Vagina (tissue), 2 donors: ENCODE data around the gene NPLOC4. TPM values are rescaled to one million over a fixed set of nuclear protein-coding genes. Genes with fewer than 3 reads are reported as not detected.
"Not testable (repeated sequence)": the region's sequence is repeated elsewhere in the genome, so short reads cannot be mapped to it uniquely, and the experiment has no call there.

Experiments
- DNase-seq, 2 donors: peaks; one replicate each; pipeline ENCODE4 v3.0.0-alpha.2; 2017; ENCODE audit errors: extremely low spot score in 2 of 2
- H3K27ac ChIP-seq: fragments of 200-600 bp; sonication (generic); one replicate; pipeline ENCODE4 v1.5.1; 2019
- H3K27me3 ChIP-seq: fragments of 200-600 bp; sonication (generic); one replicate; pipeline ENCODE4 v1.5.1; 2019
- H3K36me3 ChIP-seq, 2 donors: fragments of 200-600 bp; sonication (generic); one replicate each; pipeline ENCODE4 v1.5.1; 2017 to 2019
- H3K4me1 ChIP-seq: fragments of 200-600 bp; sonication (generic); one replicate; pipeline ENCODE4 v1.5.1; 2019
- H3K4me3 ChIP-seq, 2 donors: fragments of 200-600 bp; sonication (generic); 1 replicate in 1 of 2; 2 replicates in 1 of 2; pipeline ENCODE4 v1.5.1; 2016 to 2019
- H3K9me3 ChIP-seq: fragments of 200-600 bp; sonication (generic); one replicate; pipeline ENCODE4 v1.5.1; 2019
- POLR2A ChIP-seq, 2 donors: fragments of 450-650 bp; IDR thresholded peaks; one replicate each; pipeline ENCODE4 v1.6.1; 2017; ENCODE audit warnings: antibody characterized with exemption in 2 of 2, mild to moderate bottlenecking in 2 of 2, moderate library complexity in 2 of 2
- POLR2AphosphoS5 ChIP-seq, 2 donors: sonication (generic); formaldehyde crosslinking; IDR thresholded peaks; one replicate each; pipeline ENCODE4 v1.9.0; 2017; ENCODE audit warnings: antibody characterized with exemption in 2 of 2, mild to moderate bottlenecking in 2 of 2, low read depth in 1 of 2; ENCODE audit not compliant: insufficient read depth in 1 of 2
- intact Hi-C: fragments of 100-400 bp; cut with DNase I; formaldehyde crosslinking; loops from one replicate; pipeline ENCODE4 v1.15.1; 2023
- total RNA-seq: library from RNA; depleted of rRNA; stranded (reverse); fragments of >200 nt; gene quantifications from one replicate; pipeline ENCODE4 v1.2.3, GENCODE V29; 2016
- TF ChIP-seq, protein P1 (sequence below), 3 experiments: fragments of 450-650 bp in 2 of 3; fragments of 200-600 bp in 1 of 3; sonication (generic) in 1 of 3; IDR thresholded peaks; one replicate each; pipeline ENCODE4 v1.5.1; 2017 to 2019; ENCODE audit warnings: antibody characterized with exemption in 3 of 3, mild to moderate bottlenecking in 2 of 3, moderate library complexity in 2 of 3

Gene NPLOC4
- total RNA-seq, 1 donor from 2014 or later, result 68.3 TPM

DNA sequence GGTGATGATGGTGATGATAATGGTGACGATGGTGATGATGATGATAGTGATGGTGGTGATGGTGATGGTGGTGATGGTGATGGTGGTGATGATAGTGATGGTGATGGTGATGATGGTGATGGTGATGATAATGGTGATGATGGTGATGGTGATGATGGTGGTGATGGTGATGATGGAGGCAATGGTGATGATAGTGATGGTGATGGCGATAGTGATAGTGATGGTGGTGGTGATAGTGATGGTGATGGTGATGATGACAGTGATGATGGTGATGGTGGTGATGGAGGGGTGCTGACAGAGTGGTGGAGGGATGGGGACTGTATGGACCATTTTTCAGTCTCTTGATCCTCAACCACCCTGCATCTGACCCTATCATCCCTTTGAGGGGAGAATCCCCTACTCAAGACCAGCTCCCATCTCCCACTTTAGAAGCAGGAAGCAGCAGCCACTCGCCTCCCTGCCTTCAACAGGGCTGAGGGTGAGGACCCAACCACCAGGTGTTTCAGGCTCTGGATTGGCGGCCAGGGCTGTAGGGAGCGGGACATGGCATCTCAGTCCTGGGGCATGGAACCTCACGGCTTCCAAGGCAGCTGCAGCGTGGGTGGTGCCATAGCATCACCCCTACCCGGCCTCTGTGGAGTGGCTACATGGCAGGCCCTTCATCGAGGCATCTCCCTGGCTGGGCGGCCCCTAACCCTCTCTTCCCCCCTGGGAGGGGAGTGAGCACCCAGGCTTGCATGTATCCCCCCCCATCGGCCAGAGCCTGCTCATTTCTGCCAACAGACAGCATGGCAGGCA is 104.2 kb downstream of the NPLOC4 start:
- Histone ChIP-seq H3K27ac (no peak overlapping the region), H3K27me3 (no peaks in the 10 kb centered on the region), H3K9me3 (no peaks in the 10 kb centered on the region), H3K36me3 (no peaks in the 10 kb centered on the region), H3K4me3 (no peak overlapping the region), H3K4me1 (peaks cover 22% of the 10 kb centered on the region)
- no peak for DNase-seq
- TF ChIP-seq, protein P1, sequence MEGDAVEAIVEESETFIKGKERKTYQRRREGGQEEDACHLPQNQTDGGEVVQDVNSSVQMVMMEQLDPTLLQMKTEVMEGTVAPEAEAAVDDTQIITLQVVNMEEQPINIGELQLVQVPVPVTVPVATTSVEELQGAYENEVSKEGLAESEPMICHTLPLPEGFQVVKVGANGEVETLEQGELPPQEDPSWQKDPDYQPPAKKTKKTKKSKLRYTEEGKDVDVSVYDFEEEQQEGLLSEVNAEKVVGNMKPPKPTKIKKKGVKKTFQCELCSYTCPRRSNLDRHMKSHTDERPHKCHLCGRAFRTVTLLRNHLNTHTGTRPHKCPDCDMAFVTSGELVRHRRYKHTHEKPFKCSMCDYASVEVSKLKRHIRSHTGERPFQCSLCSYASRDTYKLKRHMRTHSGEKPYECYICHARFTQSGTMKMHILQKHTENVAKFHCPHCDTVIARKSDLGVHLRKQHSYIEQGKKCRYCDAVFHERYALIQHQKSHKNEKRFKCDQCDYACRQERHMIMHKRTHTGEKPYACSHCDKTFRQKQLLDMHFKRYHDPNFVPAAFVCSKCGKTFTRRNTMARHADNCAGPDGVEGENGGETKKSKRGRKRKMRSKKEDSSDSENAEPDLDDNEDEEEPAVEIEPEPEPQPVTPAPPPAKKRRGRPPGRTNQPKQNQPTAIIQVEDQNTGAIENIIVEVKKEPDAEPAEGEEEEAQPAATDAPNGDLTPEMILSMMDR (IDR thresholded peaks at IDR 0.05), result no peak
- TF ChIP-seq POLR2A (IDR thresholded peaks at IDR 0.05), result no peak
- TF ChIP-seq POLR2AphosphoS5 (IDR thresholded peaks at IDR 0.05; ENCODE audit: insufficient read depth in 1 of 2, low read depth in 1 of 2), result no peak
- intact Hi-C loops, result no loop called here

DNA sequence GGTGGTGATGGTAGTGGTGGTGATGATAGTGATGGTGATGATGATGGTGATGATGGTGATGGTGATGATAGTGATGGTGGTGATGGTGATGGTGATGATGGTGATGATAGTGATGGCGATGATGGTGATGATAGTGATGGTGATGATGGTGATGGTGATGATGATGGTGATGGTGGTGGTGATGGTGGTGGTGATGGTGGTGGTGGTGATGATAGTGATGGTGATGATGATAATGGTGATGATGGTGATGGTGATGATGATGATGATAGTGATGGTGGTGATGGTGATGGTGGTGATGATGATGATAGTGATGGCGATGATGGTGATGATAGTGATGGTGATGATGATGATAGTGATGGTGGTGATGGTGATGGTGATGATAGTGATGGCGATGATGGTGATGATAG is 104.9 kb downstream of the NPLOC4 start:
- intact Hi-C loops, H3K9me3 ChIP-seq, H3K4me3 ChIP-seq, DNase-seq, H3K27me3 ChIP-seq, H3K36me3 ChIP-seq, H3K27ac ChIP-seq: not testable (repeated sequence)
- H3K4me1 ChIP-seq, result peaks cover 18% of the 10 kb centered on the region

- H3K4me3 ChIP-seq, H3K27ac ChIP-seq, DNase-seq, H3K9me3 ChIP-seq, H3K36me3 ChIP-seq, intact Hi-C loops, H3K4me1 ChIP-seq, H3K27me3 ChIP-seq: not testable (repeated sequence)
Measured at GRCh38 chr17:81531013-81531412, 105.9 kb downstream of the NPLOC4 start.

GRCh38 chr17:81529437-81529803 is 107.5 kb downstream of the NPLOC4 start:
- no peak for DNase-seq
- Histone ChIP-seq H3K36me3 (no peaks in the 10 kb centered on the region), H3K4me1 (peaks cover 9% of the 10 kb centered on the region), H3K9me3 (no peaks in the 10 kb centered on the region), H3K27me3 (no peaks in the 10 kb centered on the region), H3K4me3 (no peak overlapping the region), H3K27ac (no peak overlapping the region)
- intact Hi-C loops, result no loop called here
- TF ChIP-seq POLR2AphosphoS5 (IDR thresholded peaks at IDR 0.05; ENCODE audit: insufficient read depth in 1 of 2, low read depth in 1 of 2), result no peak
- TF ChIP-seq, protein P1 (IDR thresholded peaks at IDR 0.05), result no peak
- TF ChIP-seq POLR2A (IDR thresholded peaks at IDR 0.05), result no peak

- DNase-seq, result no peak
- intact Hi-C loops, result no loop called here
- H3K4me1 ChIP-seq, result peaks cover 9% of the 10 kb centered on the region
- H3K9me3 ChIP-seq, result no peaks in the 10 kb centered on the region
- H3K27ac ChIP-seq, result no peak overlapping the region
- H3K4me3 ChIP-seq, result no peak overlapping the region
- no peak for TF ChIP-seq POLR2AphosphoS5 (IDR thresholded peaks at IDR 0.05; ENCODE audit: insufficient read depth in 1 of 2, low read depth in 1 of 2)
- TF ChIP-seq POLR2A (IDR thresholded peaks at IDR 0.05), result no peak
- TF ChIP-seq, protein P1 (IDR thresholded peaks at IDR 0.05), result no peak
- H3K36me3 ChIP-seq, result no peaks in the 10 kb centered on the region
- H3K27me3 ChIP-seq, result no peaks in the 10 kb centered on the region
Measured at GRCh38 chr17:81528651-81529436, 108.1 kb downstream of the NPLOC4 start.

DNA sequence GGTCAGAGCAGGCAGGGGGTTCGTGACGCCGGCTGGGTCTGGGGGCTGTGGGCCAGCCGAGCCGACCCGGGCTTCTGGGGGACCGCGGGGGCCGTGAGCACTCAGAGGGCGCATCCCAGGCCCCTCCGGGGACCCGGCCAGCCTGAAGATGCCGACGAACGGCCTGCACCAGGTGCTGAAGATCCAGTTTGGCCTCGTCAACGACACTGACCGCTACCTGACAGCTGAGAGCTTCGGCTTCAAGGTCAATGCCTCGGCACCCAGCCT is 108.6 kb downstream of the NPLOC4 start:
- DNase-seq, result no peak
- TF ChIP-seq, protein P1 (IDR thresholded peaks at IDR 0.05), result no peak
- TF ChIP-seq POLR2A (IDR thresholded peaks at IDR 0.05) (no peak), POLR2AphosphoS5 (IDR thresholded peaks at IDR 0.05; ENCODE audit: insufficient read depth in 1 of 2, low read depth in 1 of 2) (no peak)
- H3K27me3 ChIP-seq, result peaks cover 1% of the 10 kb centered on the region
- no peaks in the 10 kb centered on the region for H3K9me3 ChIP-seq
- H3K36me3 ChIP-seq, result no peaks in the 10 kb centered on the region
- H3K27ac ChIP-seq, result no peak overlapping the region
- H3K4me3 ChIP-seq, result no peak overlapping the region
- intact Hi-C loops, result no loop called here
- H3K4me1 ChIP-seq, result peaks cover 13% of the 10 kb centered on the region
